OCI-LY3 (cell line): ENCODE results near the gene ZBTB5.

ENCODE experiments used
- H2AFZ ChIP-seq: fragments of 200-600, 300-600 bp; shearing (Covaris generic); 2 replicates; pipeline ENCODE4 v1.6.0; 2014; ENCODE audit warnings: antibody characterized with exemption, low read depth, low read length
- H3K27ac ChIP-seq: fragments of 200-600, 300-600 bp; sonication (generic); 2 replicates; pipeline ENCODE4 v1.5.1; 2014; ENCODE audit warnings: mild to moderate bottlenecking, low read length, moderate library complexity, mixed read lengths
- H3K27me3 ChIP-seq: fragments of 200-600, 300-600 bp; sonication (generic); 2 replicates; pipeline ENCODE4 v1.6.1; 2014; ENCODE audit warnings: low read depth, low read length, mixed read lengths
- H3K36me3 ChIP-seq: fragments of 200-600, 300-600 bp; sonication (generic); replicated peaks from 2 replicates; pipeline ENCODE3; 2014; ENCODE audit warnings: low read depth, low read length, mixed read lengths
- H3K4me1 ChIP-seq: fragments of 300-600, 200-600 bp; sonication (generic); 2 replicates; pipeline ENCODE4 v1.6.1; 2014; ENCODE audit warnings: low read length, mixed read lengths
- H3K4me2 ChIP-seq: fragments of 200-600, 300-600 bp; sonication (generic); 2 replicates; pipeline ENCODE4 v1.6.1; 2014; ENCODE audit warnings: low read length, mixed read lengths
- H3K4me3 ChIP-seq: fragments of 300-600, 200-600 bp; sonication (generic); 2 replicates; pipeline ENCODE4 v1.5.1; 2014; ENCODE audit warnings: antibody characterized with exemption, mild to moderate bottlenecking, low read length, moderate library complexity
- H3K79me2 ChIP-seq: fragments of 300-600, 200-600 bp; shearing (Covaris generic); 2 replicates; pipeline ENCODE4 v1.6.1; 2014; ENCODE audit warnings: mild to moderate bottlenecking, low read length, mixed read lengths
- H3K9ac ChIP-seq: fragments of 300-600, 200-600 bp; shearing (Covaris generic); 2 replicates; pipeline ENCODE4 v1.6.0; 2014; ENCODE audit warnings: mild to moderate bottlenecking, low read length, moderate library complexity
- H3K9me3 ChIP-seq: fragments of 200-600, 300-600 bp; shearing (Covaris generic); 2 replicates; pipeline ENCODE4 v1.6.1; 2014; ENCODE audit warnings: low read length, mixed read lengths; ENCODE audit not compliant: insufficient read depth
- H4K20me1 ChIP-seq: fragments of 200-600, 300-600 bp; sonication (generic); 2 replicates; pipeline ENCODE4 v1.6.1; 2016; ENCODE audit warnings: low read length, mixed read lengths; ENCODE audit not compliant: insufficient read depth
- EZH2phosphoT487 ChIP-seq: fragments of 200-600 bp; shearing (Covaris generic); IDR thresholded peaks from 2 replicates; pipeline ENCODE4 v1.6.1; 2018; ENCODE audit warnings: antibody characterized with exemption, mixed run types, low read depth
- TF ChIP-seq, protein P1 (sequence below): fragments of 200-600, 300-600 bp; sonication (generic); IDR thresholded peaks from 2 replicates; pipeline ENCODE4 v1.5.1; 2014; ENCODE audit warnings: antibody characterized with exemption, low read length, low read depth

The ZBTB5 gene

DNA sequence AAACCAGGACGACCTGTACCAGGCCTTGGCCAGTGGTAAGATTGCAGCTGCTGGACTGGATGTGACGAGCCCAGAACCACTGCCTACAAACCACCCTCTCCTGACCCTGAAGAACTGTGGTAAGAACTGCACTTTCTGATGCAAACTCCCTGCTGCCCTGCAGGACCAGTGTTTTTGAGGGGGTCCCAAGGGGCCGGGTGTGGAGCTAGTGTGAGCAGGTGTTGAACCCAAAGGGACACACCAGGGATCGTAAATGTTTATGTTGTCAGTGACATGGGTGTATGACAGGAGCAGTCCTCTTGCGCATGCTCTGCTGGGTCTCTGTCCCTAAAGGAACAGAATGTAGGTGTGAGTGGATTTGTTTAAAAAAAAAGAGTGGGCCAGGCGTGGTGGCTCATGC is 33.2 kb downstream of the ZBTB5 start:
- Histone ChIP-seq H3K27ac (no peak overlapping the region), H3K4me1 (no peaks in the 10 kb centered on the region), H3K9ac (no peak overlapping the region), H3K36me3 (peaks cover 82% of the 10 kb centered on the region), H3K4me3 (no peak overlapping the region), H2AFZ (no peak overlapping the region), H4K20me1 (no peaks in the 10 kb centered on the region), H3K79me2 (peaks cover 19% of the 10 kb centered on the region), H3K9me3 (no peaks in the 10 kb centered on the region), H3K4me2 (no peak overlapping the region), H3K27me3 (no peaks in the 10 kb centered on the region)
- TF ChIP-seq, protein P1, sequence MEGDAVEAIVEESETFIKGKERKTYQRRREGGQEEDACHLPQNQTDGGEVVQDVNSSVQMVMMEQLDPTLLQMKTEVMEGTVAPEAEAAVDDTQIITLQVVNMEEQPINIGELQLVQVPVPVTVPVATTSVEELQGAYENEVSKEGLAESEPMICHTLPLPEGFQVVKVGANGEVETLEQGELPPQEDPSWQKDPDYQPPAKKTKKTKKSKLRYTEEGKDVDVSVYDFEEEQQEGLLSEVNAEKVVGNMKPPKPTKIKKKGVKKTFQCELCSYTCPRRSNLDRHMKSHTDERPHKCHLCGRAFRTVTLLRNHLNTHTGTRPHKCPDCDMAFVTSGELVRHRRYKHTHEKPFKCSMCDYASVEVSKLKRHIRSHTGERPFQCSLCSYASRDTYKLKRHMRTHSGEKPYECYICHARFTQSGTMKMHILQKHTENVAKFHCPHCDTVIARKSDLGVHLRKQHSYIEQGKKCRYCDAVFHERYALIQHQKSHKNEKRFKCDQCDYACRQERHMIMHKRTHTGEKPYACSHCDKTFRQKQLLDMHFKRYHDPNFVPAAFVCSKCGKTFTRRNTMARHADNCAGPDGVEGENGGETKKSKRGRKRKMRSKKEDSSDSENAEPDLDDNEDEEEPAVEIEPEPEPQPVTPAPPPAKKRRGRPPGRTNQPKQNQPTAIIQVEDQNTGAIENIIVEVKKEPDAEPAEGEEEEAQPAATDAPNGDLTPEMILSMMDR = no peak
- no peak for TF ChIP-seq EZH2phosphoT487

- TF ChIP-seq, protein P1 = no peak
- TF ChIP-seq EZH2phosphoT487 = no peak
- H3K4me3 ChIP-seq = no peak overlapping the region
- no peaks in the 10 kb centered on the region for H3K4me1 ChIP-seq
- no peaks in the 10 kb centered on the region for H4K20me1 ChIP-seq
- H2AFZ ChIP-seq = no peak overlapping the region
- H3K36me3 ChIP-seq = peaks cover 82% of the 10 kb centered on the region
- H3K79me2 ChIP-seq = peaks cover 16% of the 10 kb centered on the region
- no peak overlapping the region for H3K4me2 ChIP-seq
- H3K27me3 ChIP-seq = no peaks in the 10 kb centered on the region
- H3K9ac ChIP-seq = no peak overlapping the region
- no peaks in the 10 kb centered on the region for H3K9me3 ChIP-seq
- H3K27ac ChIP-seq = no peak overlapping the region
Observed at GRCh38 chr9:37430841-37431597, 34.2 kb downstream of the ZBTB5 start.

- H3K27me3 ChIP-seq = no peaks in the 10 kb centered on the region
- H3K4me3 ChIP-seq = no peak overlapping the region
- peaks cover 10% of the 10 kb centered on the region; the same call in 1 of the 2 replicates for H4K20me1 ChIP-seq
- H3K36me3 ChIP-seq = peaks cover 83% of the 10 kb centered on the region
- TF ChIP-seq EZH2phosphoT487 = no peak
- TF ChIP-seq, protein P1 = no peak
- H3K9me3 ChIP-seq = no peaks in the 10 kb centered on the region
- no peak overlapping the region for H3K27ac ChIP-seq
- H3K9ac ChIP-seq = no peak overlapping the region
- no peak overlapping the region for H3K4me2 ChIP-seq
- peaks cover 18% of the 10 kb centered on the region for H3K79me2 ChIP-seq
- no peak overlapping the region for H2AFZ ChIP-seq
- no peaks in the 10 kb centered on the region for H3K4me1 ChIP-seq
Observed at GRCh38 chr9:37429441-37430285, 35.6 kb downstream of the ZBTB5 start.

- peaks cover 82% of the 10 kb centered on the region for H3K36me3 ChIP-seq
- peaks cover 21% of the 10 kb centered on the region; the same call in 1 of the 2 replicates for H4K20me1 ChIP-seq
- TF ChIP-seq EZH2phosphoT487 = no peak
- TF ChIP-seq, protein P1 = no peak
- H3K4me1 ChIP-seq = peaks cover 12% of the 10 kb centered on the region
- H3K9me3 ChIP-seq = no peaks in the 10 kb centered on the region
- no peak overlapping the region for H2AFZ ChIP-seq
- no peaks in the 10 kb centered on the region for H3K27me3 ChIP-seq
- no peak overlapping the region for H3K4me3 ChIP-seq
- H3K9ac ChIP-seq = no peak overlapping the region
- no peak overlapping the region for H3K4me2 ChIP-seq
- no peak overlapping the region for H3K27ac ChIP-seq
- H3K79me2 ChIP-seq = peaks cover 31% of the 10 kb centered on the region
Observed at GRCh38 chr9:37428345-37428744, 36.9 kb downstream of the ZBTB5 start.
